GM18502 (cell line): ENCODE results near the gene IL21R.
"Not testable (repeated sequence)": the region's sequence is repeated elsewhere in the genome, so short reads cannot be mapped to it uniquely, and the experiment has no call there.

Experiments used
- ATAC-seq: cut with Tn5 transposase; IDR thresholded peaks from one replicate; pipeline ENCODE4 v1.9.1; 2021; ENCODE audit warnings: mild to moderate bottlenecking; ENCODE audit not compliant: unreplicated experiment, poor library complexity

IL21R gene

GRCh38 chr16:27399969-27400368 is 2.0 kb upstream of the IL21R start:
- no peak for ATAC-seq

GRCh38 chr16:27400751-27401620 is 988 bp upstream of the IL21R start:
- ATAC-seq: no peak

GRCh38 chr16:27402569-27402963 is 592 bp downstream of the IL21R start:
- ATAC-seq: no peak

GRCh38 chr16:27402964-27403600 is 1.1 kb downstream of the IL21R start:
- ATAC-seq: no peak

- ATAC-seq: no peak
Measured at GRCh38 chr16:27403601-27403992, 1.6 kb downstream of the IL21R start.

- no peak for ATAC-seq
Measured at GRCh38 chr16:27404163-27404823, 2.3 kb downstream of the IL21R start.

- ATAC-seq: no peak
Measured at GRCh38 chr16:27405546-27406451, 3.8 kb downstream of the IL21R start.

GRCh38 chr16:27406511-27407128 is 4.6 kb downstream of the IL21R start:
- no peak for ATAC-seq

GRCh38 chr16:27407133-27407532 is 5.2 kb downstream of the IL21R start:
- ATAC-seq: no peak

GRCh38 chr16:27408012-27408601 is 6.1 kb downstream of the IL21R start:
- ATAC-seq: peak; percentile 36

GRCh38 chr16:27408602-27409031 is 6.6 kb downstream of the IL21R start:
- no peak for ATAC-seq

GRCh38 chr16:27409958-27410357 is 8.0 kb downstream of the IL21R start:
- not testable (repeated sequence) for ATAC-seq

- ATAC-seq: no peak
Measured at GRCh38 chr16:27410761-27411160, 8.8 kb downstream of the IL21R start.

GRCh38 chr16:27413956-27414355 is 12.0 kb downstream of the IL21R start:
- no peak for ATAC-seq

GRCh38 chr16:27414788-27415431 is 12.9 kb downstream of the IL21R start:
- no peak for ATAC-seq

GRCh38 chr16:27417047-27417671 is 15.2 kb downstream of the IL21R start:
- no peak for ATAC-seq

GRCh38 chr16:27421961-27422740 is 20.2 kb downstream of the IL21R start:
- ATAC-seq: no peak
